Mesothelial cell of epicardium (in vitro differentiated cells): ENCODE measurements around the gene FAM136A. TPM values are rescaled to one million over a fixed set of nuclear protein-coding genes. Genes with fewer than 3 reads are reported as not detected.

Experiments
- DNase-seq, 2 experiments: peaks; one replicate each; pipeline ENCODE4 v3.0.0; 2021; ENCODE audit warnings: low spot score in 2 of 2; ENCODE audit not compliant: unreplicated experiment in 2 of 2
- H3K27ac Mint-ChIP-seq: 2 replicates; pipeline ENCODE4 v1.8.0; 2021; ENCODE audit warnings: mixed read lengths
- H3K27me3 Mint-ChIP-seq: 2 replicates; pipeline ENCODE4 v1.8.0; 2021; ENCODE audit warnings: low read depth, mixed read lengths
- H3K36me3 Mint-ChIP-seq: 2 replicates; pipeline ENCODE4 v1.8.0; 2021; ENCODE audit warnings: mixed read lengths
- H3K4me1 Mint-ChIP-seq: 2 replicates; pipeline ENCODE4 v1.8.0; 2021; ENCODE audit warnings: mixed read lengths
- H3K4me3 Mint-ChIP-seq: 2 replicates; pipeline ENCODE4 v1.8.0; 2021; ENCODE audit warnings: mild to moderate bottlenecking, moderate library complexity, mixed read lengths
- H3K9me3 Mint-ChIP-seq: 2 replicates; pipeline ENCODE4 v1.8.0; 2021; ENCODE audit warnings: mixed read lengths
- CTCF ChIP-seq: fragments of 200-600 bp; sonication (generic); IDR thresholded peaks from one replicate; pipeline ENCODE4 v1.5.0; 2021; ENCODE audit warnings: antibody characterized with exemption; ENCODE audit not compliant: unreplicated experiment
- total RNA-seq: library from RNA; stranded (reverse); gene quantifications from 3 replicates; pipeline ENCODE4 v1.2.1, GENCODE V29; 2021

The FAM136A gene
- 42.7 to 46.5 TPM (median 43.3 TPM) in 3 replicates for total RNA-seq

GRCh38 chr2:70301344-70302194, at the start of gene FAM136A:
FAM136A (minus strand) TSS chr2:70302067; CDS start chr2:70302011, 56 bp downstream.
- DNase-seq, result peak; percentile 90 to 97
- Mint-ChIP-seq H3K4me1 (peaks cover 12% of the 10 kb centered on the region), H3K27me3 (no peaks in the 10 kb centered on the region), H3K27ac (peak within 1 kb of the TSS; percentile 89), H3K4me3 (peak within 1 kb of the TSS; percentile 80), H3K9me3 (no peaks in the 10 kb centered on the region), H3K36me3 (peaks cover 20% of the 10 kb centered on the region)
- TF ChIP-seq CTCF, result peak; percentile 99

GRCh38 chr2:70349921-70350685, 48.2 kb upstream of the FAM136A start:
- no peaks in the 10 kb centered on the region for H3K4me1 Mint-ChIP-seq
- no peak overlapping the region for H3K4me3 Mint-ChIP-seq
- no peak overlapping the region for H3K27ac Mint-ChIP-seq
- no peak for TF ChIP-seq CTCF
- no peaks in the 10 kb centered on the region for H3K36me3 Mint-ChIP-seq
- no peak for DNase-seq
- H3K27me3 Mint-ChIP-seq, result peaks cover 62% of the 10 kb centered on the region
- H3K9me3 Mint-ChIP-seq, result peaks cover 4% of the 10 kb centered on the region

- no peak for TF ChIP-seq CTCF
- no peak overlapping the region for H3K27ac Mint-ChIP-seq
- peaks cover 4% of the 10 kb centered on the region for H3K9me3 Mint-ChIP-seq
- H3K36me3 Mint-ChIP-seq, result no peaks in the 10 kb centered on the region
- H3K27me3 Mint-ChIP-seq, result peaks cover 81% of the 10 kb centered on the region
- no peaks in the 10 kb centered on the region for H3K4me1 Mint-ChIP-seq
- no peak for DNase-seq
- H3K4me3 Mint-ChIP-seq, result no peak overlapping the region
These were observed 46.0 kb upstream of the FAM136A start for GRCh38 chr2:70347831-70348230.

- H3K4me1 Mint-ChIP-seq, result no peaks in the 10 kb centered on the region
- TF ChIP-seq CTCF, result no peak
- DNase-seq, result no peak
- peaks cover 76% of the 10 kb centered on the region for H3K27me3 Mint-ChIP-seq
- no peak overlapping the region for H3K4me3 Mint-ChIP-seq
- no peak overlapping the region for H3K27ac Mint-ChIP-seq
- no peaks in the 10 kb centered on the region for H3K36me3 Mint-ChIP-seq
- no peaks in the 10 kb centered on the region for H3K9me3 Mint-ChIP-seq
These were observed 42.3 kb upstream of the FAM136A start for GRCh38 chr2:70344195-70344594.

- Mint-ChIP-seq H3K4me3 (no peak overlapping the region), H3K36me3 (no peaks in the 10 kb centered on the region), H3K9me3 (no peaks in the 10 kb centered on the region), H3K27ac (no peak overlapping the region), H3K27me3 (peaks cover 51% of the 10 kb centered on the region), H3K4me1 (no peaks in the 10 kb centered on the region)
- DNase-seq, result no peak
- no peak for TF ChIP-seq CTCF
These were observed 39.6 kb upstream of the FAM136A start for GRCh38 chr2:70341477-70341765.
